MCF 10A (cell line): ENCODE results near the gene CLDN16. TPM values are rescaled to one million over a fixed set of nuclear protein-coding genes. Genes with fewer than 3 reads are reported as not detected.
A peak's percentile ranks its signal among the peaks of the same experiment; 100 is the strongest.

Source experiments
- BruUV-seq: library from RNA; stranded (reverse); fragments of 400-500 nt; replicated peaks from 2 replicates; lab custom pipeline; 2021; lab: Mats Ljungman, UMichigan
- CTCF ChIA-PET: fragments of 300-600 bp; sonication (Branson Sonifier 250); formaldehyde crosslinking; extraction: SDS; loops from one replicate; lab custom pipeline; 2021; ENCODE audit warnings: antibody characterized with exemption, inconsistent platforms; lab: Yijun Ruan, JAX
- POLR2A ChIA-PET: fragments of 300-600, 350-650 bp; sonication (Branson Sonifier 250); formaldehyde crosslinking; extraction: SDS; loops from one replicate; lab custom pipeline; 2020; ENCODE audit warnings: antibody characterized with exemption, inconsistent platforms; lab: Yijun Ruan, JAX
- DNase-seq: peaks from one replicate; pipeline ENCODE4 v3.0.0-alpha.2; 2018; ENCODE audit not compliant: unreplicated experiment
- H3K27ac Mint-ChIP-seq: one replicate; pipeline ENCODE4 v1.8.0; 2022; ENCODE audit warnings: mild to moderate bottlenecking, low read depth, mixed read lengths; ENCODE audit not compliant: unreplicated experiment
- H3K27me3 Mint-ChIP-seq: one replicate; pipeline ENCODE4 v1.8.0; 2022; ENCODE audit warnings: mixed read lengths; ENCODE audit not compliant: insufficient read depth, unreplicated experiment
- H3K36me3 Mint-ChIP-seq: one replicate; pipeline ENCODE4 v1.8.0; 2022; ENCODE audit warnings: mild to moderate bottlenecking, moderate library complexity, mixed read lengths; ENCODE audit not compliant: insufficient read depth, unreplicated experiment
- H3K4me1 Mint-ChIP-seq: one replicate; pipeline ENCODE4 v1.8.0; 2022; ENCODE audit warnings: mixed read lengths; ENCODE audit not compliant: insufficient read depth, unreplicated experiment
- H3K4me3 Mint-ChIP-seq: one replicate; pipeline ENCODE4 v1.8.0; 2022; ENCODE audit warnings: mild to moderate bottlenecking, moderate library complexity, mixed read lengths; ENCODE audit not compliant: unreplicated experiment
- H3K9me3 Mint-ChIP-seq: one replicate; pipeline ENCODE4 v1.8.0; 2022; ENCODE audit warnings: mixed read lengths; ENCODE audit not compliant: unreplicated experiment
- CTCF ChIP-seq: fragments of 200-600 bp; IDR thresholded peaks from one replicate; pipeline ENCODE4 v1.8.0; 2022; ENCODE audit warnings: antibody characterized with exemption, mild to moderate bottlenecking; ENCODE audit not compliant: unreplicated experiment
- intact Hi-C: fragments of 100-400 bp; cut with micrococcal nuclease; formaldehyde crosslinking; loops from 2 replicates; pipeline ENCODE4 v1.14.1; 2022
- total RNA-seq: library from RNA; stranded (reverse); gene quantifications from 2 replicates; pipeline ENCODE4 v1.2.3, GENCODE V29; 2022

CLDN16 gene
- total RNA-seq, 1 experiment from 2014 or later = 0.23 TPM

GRCh38 chr3:190369668-190370295 lies 18.2 kb upstream of the CLDN16 start:
- intact Hi-C loops = no loop called here

GRCh38 chr3:190370369-190370768 lies 17.6 kb upstream of the CLDN16 start:
- POLR2A ChIA-PET = interaction anchor here (0.7 to 7.3 kb wide), 17 partner anchors 10 to 409 kb away, joined by 3 to 119 read pairs (median 6); partner anchors contain the start of gene CLDN1
- BruUV-seq = no TSS peak
- Mint-ChIP-seq H3K9me3 (peaks cover under 1% of the 10 kb centered on the region), H3K4me3 (peak overlapping the region; percentile 12), H3K36me3 (no peaks in the 10 kb centered on the region), H3K4me1 (peaks cover 40% of the 10 kb centered on the region), H3K27ac (peak overlapping the region; percentile 97), H3K27me3 (no peaks in the 10 kb centered on the region)
- CTCF ChIA-PET = interaction anchor here (0.7 to 2.6 kb wide), 7 partner anchors 9 to 146 kb away, joined by 3 to 14 read pairs (median 4); partner anchors contain the start of gene CLDN1
- TF ChIP-seq CTCF = no peak
- intact Hi-C loops = no loop called here
- DNase-seq = no peak

More at GRCh38 chr3:190369668-190370295, 18.2 kb upstream of the CLDN16 start:
- H3K27ac Mint-ChIP-seq = peak overlapping the region; percentile 97
- peaks cover 46% of the 10 kb centered on the region for H3K4me1 Mint-ChIP-seq
- peak overlapping the region; percentile 12 for H3K4me3 Mint-ChIP-seq
- no peak for TF ChIP-seq CTCF
- CTCF ChIA-PET = interaction anchor here (0.6 to 2.6 kb wide), 6 partner anchors 10 to 105 kb away, joined by 3 to 14 read pairs (median 4); partner anchors contain the start of gene CLDN1
- H3K36me3 Mint-ChIP-seq = no peaks in the 10 kb centered on the region
- DNase-seq = peak; percentile 89
- peaks cover 6% of the 10 kb centered on the region for H3K9me3 Mint-ChIP-seq
- BruUV-seq = no TSS peak
- POLR2A ChIA-PET = interaction anchor here (0.7 to 7.3 kb wide), 19 partner anchors 10 to 408 kb away, joined by 3 to 119 read pairs (median 6); partner anchors contain the start of gene CLDN1
- H3K27me3 Mint-ChIP-seq = no peaks in the 10 kb centered on the region

- Mint-ChIP-seq H3K27ac (peak overlapping the region; percentile 97), H3K27me3 (no peaks in the 10 kb centered on the region), H3K4me1 (peaks cover 32% of the 10 kb centered on the region), H3K36me3 (no peaks in the 10 kb centered on the region), H3K9me3 (no peaks in the 10 kb centered on the region), H3K4me3 (no peak overlapping the region)
- no peak for DNase-seq
- POLR2A ChIA-PET = interaction anchor here (2.7 to 11.0 kb wide), 7 partner anchors 9 to 50 kb away, joined by 19 to 132 read pairs (median 58); partner anchors contain the start of gene CLDN1
- no TSS peak for BruUV-seq
- no peak for TF ChIP-seq CTCF
- CTCF ChIA-PET = interaction anchor here (1.4 to 3.3 kb wide), 3 partner anchors 8 to 49 kb away, joined by 4 to 21 read pairs (median 14); partner anchors contain the start of gene CLDN1
- intact Hi-C loops = no loop called here
These were observed 16.8 kb upstream of the CLDN16 start for GRCh38 chr3:190371152-190371551.

- ChIA-PET CTCF (interaction anchor here (0.6 kb wide), 1 partner anchor 14 kb away, joined by 3 read pairs; no protein-coding TSS in a partner anchor), POLR2A (interaction anchor here (1.3 to 11.0 kb wide), 3 partner anchors 30 to 49 kb away, joined by 7 to 132 read pairs (median 119); no protein-coding TSS in a partner anchor)
- Mint-ChIP-seq H3K4me1 (peaks cover 33% of the 10 kb centered on the region), H3K36me3 (no peaks in the 10 kb centered on the region), H3K27me3 (no peaks in the 10 kb centered on the region), H3K4me3 (no peak overlapping the region), H3K27ac (no peak overlapping the region), H3K9me3 (no peaks in the 10 kb centered on the region)
- no peak for DNase-seq
- BruUV-seq = no TSS peak
- intact Hi-C loops = no loop called here
- no peak for TF ChIP-seq CTCF
These were observed 12.7 kb upstream of the CLDN16 start for GRCh38 chr3:190375246-190375645.
